GM19455 (cell line): ENCODE measurements around the gene USP25.

Source experiments
- ATAC-seq: cut with Tn5 transposase; IDR thresholded peaks from one replicate; pipeline ENCODE4 v1.9.1; 2021; ENCODE audit not compliant: unreplicated experiment

USP25 gene

DNA sequence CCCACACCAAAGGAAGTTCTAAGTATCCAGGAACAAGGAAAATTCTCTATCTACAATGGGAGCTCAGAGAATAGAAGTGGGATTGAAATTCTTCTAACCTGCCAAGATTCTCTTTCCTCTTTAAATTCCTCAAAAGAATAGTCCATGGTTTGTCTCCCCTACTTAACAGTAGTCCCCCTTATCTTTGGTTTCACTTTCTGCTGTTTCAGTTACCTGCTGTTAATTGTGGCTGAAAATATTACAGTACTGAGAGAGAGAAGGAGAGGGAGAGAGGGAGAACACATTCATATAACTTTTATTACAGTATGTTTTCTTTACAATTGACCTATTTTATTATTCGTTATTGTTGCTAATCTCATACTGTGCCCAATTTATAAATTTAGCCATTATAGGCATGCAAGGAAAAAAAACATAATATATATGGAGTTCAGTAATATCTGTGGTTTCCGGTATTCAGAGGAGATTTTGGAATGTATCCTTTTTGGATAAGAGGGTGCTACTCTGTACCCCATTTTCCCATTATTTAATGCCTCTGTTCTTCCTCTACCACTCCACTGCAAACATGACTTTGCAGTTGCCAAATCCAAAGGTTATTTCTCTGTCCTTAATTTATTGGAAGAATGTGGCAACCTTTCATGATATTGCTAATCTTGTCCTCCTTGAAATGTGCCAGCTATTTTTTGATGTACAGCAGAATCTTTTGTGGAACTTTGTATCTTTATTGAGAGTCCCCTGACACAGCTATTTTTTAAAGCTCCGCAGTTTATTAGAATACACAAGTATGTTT is 68.0 kb downstream of the USP25 start:
- no peak for ATAC-seq

DNA sequence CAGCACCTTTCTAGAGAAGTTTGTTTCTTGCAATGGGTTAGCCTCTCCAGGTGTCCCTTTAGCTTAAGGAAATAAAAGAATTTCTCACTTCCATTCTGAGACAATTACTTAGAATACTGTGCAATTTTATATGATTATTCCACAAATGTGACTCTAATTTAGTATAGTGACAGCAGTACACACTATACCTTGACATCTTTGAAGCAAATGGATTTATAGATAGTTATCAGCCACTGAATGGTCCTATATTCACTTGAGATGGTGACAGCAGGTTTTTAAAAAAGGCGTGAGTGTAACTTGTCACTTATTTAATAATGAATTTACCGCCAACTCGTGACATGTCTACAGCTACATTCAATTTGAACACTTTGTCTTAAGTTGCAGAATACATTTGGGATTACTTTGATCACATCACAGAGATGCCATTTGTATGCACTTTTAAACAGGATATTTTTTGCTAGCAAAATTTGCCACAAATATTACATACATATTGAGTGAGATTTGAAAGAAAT is 71.6 kb downstream of the USP25 start:
- no peak for ATAC-seq

GRCh38 chr21:15804247-15805005 is 74.6 kb downstream of the USP25 start:
- ATAC-seq: no peak

DNA sequence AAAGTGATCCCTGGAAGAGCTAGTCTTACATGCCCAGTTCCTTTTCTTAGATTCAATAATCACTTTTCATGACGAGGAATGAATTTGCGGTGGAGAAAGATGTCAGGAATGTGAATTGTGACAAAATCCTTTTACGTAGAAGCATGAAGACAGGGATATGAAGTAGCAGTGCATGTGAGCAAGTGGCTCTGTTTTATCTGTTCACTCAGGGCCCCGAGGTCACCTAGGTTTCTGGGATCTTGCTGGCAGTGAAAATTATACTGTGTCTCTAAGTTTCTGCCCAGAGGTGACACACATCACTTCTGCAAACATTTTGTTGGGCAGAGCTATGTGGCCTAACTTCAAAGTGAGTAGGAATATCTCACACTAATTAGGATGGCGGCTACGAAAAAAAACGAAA is 79.3 kb downstream of the USP25 start:
- no peak for ATAC-seq

DNA sequence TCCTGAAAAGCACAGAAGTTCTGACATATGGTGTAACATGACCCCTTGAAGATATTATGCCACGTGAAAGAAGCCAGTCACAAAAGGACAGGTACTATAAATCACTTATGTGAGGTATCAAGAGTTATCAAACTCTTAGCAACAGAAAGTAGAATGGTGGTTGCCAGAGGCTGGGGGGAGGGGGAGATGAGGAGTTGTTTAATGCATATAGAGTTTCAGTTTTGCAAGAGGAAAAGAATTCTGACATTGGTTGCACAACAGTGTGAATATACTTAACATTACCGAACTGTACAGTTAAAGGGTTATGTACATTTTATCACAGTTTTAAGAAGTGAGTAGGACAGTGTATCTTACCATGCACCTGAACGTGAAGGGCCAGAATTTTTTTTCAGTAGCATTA is 80.0 kb downstream of the USP25 start:
- ATAC-seq: no peak

DNA sequence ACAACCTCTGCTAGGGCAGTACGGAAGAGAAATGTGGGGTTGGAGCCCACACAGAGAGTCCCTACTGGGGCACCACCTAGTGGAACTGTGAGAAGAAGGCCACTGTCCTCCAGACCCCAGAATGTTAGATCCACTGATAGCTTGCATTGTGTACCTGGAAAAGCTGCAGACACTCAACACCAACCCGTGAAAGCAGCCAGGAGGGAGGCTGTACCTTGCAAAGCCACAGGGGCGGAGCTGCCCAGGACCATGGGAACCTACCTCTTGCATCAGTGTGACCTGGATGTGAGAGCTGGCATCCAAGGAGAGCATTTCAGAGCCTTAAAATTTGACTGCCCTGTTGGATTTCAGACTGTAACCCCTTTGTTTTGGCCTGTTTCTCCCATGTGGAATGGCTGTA is 85.5 kb downstream of the USP25 start:
- ATAC-seq: no peak

GRCh38 chr21:15820327-15820726 is 90.5 kb downstream of the USP25 start:
- no peak for ATAC-seq

- ATAC-seq: no peak
These were observed 91.1 kb downstream of the USP25 start for GRCh38 chr21:15820852-15821379.

DNA sequence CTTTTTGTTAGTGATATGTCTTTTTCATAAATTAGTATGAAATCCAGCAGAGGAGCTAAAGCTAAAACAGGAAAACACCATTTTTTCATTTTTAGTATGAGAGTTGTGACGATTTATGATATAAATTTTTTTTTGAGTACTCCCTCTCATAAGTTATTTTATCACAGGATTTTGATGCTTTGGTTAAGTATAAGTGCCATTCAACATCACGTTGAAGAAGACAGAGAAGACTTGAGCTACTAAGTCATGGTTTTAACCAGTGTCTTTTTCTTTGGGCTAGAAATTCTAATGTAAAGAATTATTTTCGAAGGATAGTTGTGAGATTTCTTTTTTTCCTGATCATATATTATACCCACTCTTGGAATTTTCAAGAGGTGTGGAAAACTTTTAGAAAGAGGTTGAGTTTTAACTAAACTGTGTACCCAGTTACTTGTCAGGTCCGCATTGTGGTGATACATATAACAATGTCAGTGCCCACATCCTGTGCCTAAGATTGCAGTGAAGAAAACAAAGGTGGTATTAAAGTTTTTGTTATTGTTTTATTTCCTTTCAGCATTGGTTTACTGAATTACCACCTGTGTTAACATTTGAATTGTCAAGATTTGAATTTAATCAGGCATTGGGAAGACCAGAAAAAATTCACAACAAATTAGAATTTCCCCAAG is 93.8 kb downstream of the USP25 start:
- ATAC-seq: no peak

- no peak for ATAC-seq
These were observed 95.9 kb downstream of the USP25 start for GRCh38 chr21:15825700-15826099.

DNA sequence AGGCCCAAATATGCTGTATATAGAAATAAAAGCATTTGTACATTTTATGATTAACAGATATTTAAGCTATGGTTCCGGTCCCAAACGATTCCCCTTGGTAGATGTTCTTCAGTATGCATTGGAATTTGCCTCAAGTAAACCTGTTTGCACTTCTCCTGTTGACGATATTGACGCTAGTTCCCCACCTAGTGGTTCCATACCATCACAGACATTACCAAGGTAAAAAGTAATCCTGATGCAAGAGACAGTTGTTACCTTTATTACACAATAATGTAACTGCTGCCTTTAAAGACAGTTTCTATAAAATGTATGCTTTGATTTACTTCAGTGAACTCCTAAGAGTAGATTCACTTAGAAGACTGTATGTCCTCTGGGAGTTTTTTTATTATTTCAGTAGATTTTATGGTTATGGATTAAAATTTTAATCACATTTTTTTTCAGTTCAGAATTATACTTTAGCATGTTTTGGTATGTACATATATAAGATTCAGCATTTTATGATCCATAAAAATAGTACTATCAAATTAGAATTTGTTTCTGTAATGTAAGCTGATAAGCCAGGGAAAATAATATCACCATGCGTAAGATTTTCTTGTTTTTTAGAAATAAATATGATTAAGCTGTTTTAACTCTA is 96.5 kb downstream of the USP25 start:
- ATAC-seq: no peak

GRCh38 chr21:15826908-15827601 is 97.3 kb downstream of the USP25 start:
- ATAC-seq: no peak

GRCh38 chr21:15831497-15831896 is 101.7 kb downstream of the USP25 start:
- no peak for ATAC-seq

- no peak for ATAC-seq
These were observed 107.9 kb downstream of the USP25 start for GRCh38 chr21:15837645-15838044.

- no peak for ATAC-seq
These were observed 109.2 kb downstream of the USP25 start for GRCh38 chr21:15839026-15839425.

DNA sequence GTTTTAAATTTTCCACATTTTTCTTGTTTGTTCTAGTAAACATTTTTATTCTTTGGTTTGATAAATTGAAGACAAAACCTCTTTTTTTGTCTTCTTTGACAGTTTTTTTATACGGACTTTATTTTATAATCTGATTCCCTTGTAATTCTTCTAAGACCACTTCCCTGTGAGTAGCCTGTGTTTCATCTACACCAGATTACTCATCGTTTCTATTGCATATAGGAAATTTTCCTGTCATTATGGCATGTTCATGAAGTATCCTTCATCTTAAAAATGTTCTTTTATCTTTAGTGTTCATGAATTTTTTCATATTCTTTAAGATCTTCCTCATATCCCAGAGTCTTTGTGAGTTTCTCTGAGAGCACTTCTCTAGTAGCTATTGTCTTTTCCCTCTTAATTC is 109.8 kb downstream of the USP25 start:
- no peak for ATAC-seq

DNA sequence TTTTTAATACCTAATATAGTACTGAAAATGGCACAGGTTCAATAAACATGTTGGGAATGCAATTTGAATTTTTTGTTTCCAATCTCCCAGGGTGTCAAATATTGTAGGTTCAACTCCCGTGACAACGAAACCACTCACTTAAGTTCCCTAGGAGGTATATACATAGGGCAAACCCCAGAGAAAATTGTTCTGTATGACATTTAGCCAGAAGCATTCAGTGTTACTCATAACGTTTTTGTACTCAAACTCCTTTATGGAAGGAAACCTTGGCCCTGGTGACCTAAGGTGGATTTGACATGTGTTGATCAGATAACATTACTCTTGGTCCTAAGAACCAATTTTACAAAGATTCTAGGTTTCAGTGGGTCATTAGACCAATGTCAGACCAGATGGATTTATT is 110.6 kb downstream of the USP25 start:
- ATAC-seq: no peak

DNA sequence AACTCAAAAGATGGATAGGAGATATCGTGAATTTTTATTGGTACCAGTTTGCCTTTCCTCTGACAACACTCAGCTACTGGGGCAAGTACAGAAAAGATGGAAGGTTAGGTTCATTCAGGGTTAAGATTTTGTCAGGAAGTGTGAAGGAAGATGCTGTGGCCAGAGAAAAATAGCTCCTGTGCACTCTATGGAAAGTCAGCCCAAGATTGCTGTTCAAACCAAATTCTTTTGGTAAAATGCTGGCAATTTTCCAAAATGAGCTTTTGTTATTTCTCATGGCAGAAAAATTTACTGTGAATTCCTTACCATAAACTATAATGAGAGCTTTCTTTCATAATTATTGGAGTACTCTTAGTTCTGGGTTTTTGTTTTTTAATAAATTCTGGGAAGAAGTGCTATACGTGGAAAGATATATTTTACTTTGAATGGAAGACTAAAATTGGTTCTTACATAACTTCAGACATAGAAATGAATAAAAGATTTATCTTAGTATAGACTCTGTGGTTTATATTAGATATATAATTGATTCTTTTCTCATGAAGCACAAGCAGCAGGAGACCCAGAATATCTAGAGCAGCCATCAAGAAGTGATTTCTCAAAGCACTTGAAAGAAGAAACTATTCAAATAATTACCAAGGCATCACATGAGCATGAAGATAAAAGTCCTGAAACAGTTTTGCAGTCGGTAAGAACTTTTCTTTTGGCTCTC is 112.2 kb downstream of the USP25 start:
- no peak for ATAC-seq

DNA sequence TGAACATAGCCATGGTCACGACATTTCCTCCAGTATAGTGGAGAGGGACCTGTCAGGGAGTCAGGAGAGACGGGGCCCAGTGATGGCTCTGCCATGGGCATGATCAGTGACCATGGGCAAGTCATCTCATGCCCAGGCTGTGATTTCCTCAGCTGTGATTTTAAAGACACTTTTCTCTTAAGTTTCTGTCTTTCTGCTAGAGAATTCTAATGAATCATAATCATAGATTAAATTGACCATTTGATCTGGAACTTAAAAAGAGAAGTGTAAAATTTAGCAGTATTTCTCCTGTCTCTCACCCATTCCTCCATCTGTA is 112.7 kb downstream of the USP25 start:
- ATAC-seq: no peak

GRCh38 chr21:15843766-15844165 is 114.0 kb downstream of the USP25 start:
- no peak for ATAC-seq
